Suppressor macrophage (primary cell): ENCODE data around the gene HTR3E.
"Not testable (repeated sequence)": the region's sequence is repeated elsewhere in the genome, so short reads cannot be mapped to it uniquely, and the experiment has no call there.

Source experiments
- DNase-seq, 4 experiments: peaks; one replicate each; pipeline ENCODE4 v3.0.0-alpha.2; 2020 to 2022

The HTR3E gene

DNA sequence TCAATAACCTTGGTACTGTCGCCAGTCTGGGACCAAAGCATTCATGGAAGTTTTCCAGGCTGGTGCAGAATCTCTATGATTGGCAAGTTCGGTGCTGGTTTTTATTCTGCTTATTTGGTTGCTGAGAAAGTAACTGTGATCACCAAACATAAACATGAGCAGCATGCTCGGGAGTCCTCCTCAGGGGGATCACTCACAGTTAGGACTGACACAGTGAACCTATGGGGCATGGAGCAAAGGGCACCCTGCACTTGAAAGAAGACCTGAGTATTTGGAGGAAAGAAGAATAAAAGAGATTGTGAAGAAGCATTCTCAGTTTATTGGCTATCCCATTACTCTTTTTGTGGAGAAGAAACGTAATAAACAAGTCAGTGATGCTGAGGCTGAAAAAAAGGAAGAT is 19.2 kb downstream of the HTR3E start:
- DNase-seq, result no peak

DNA sequence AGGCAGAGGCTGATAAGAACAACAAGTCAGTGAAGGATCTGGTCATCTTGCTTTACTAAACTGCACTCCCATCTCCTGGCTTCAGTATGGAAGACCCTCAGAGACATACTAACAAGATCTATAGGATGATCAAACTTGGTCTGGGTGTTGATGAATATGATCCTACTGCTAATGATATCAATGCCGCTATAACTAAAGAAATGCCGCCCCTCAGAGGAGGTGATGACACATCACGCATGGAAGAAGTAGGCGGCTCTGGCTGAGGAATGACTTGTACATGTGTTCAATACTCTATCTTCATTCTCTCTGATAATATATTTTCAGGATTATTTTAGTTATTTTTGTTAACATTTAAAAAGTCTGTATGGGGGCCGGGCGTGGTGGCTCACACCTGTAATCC is 20.8 kb downstream of the HTR3E start:
- no peak for DNase-seq

DNA sequence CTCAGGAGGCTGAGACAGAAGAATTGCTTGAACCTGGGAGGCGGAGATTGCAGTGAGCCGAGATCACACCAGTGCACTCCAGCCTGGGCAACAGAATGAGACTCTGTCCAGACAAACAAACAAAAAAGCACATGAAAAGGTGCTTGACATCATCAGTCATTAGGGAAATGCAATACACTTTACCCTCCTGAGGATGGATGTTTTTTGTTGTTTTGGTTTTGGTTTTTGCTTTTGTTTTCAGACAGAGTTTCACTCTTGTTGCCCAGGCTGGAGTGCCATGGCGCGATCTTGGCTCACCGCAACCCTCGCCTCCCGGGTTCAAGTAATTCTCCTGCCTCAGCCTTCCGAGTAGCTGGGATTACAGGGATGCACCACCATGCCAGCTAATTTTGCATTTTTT is 24.2 kb downstream of the HTR3E start:
- DNase-seq, result not testable (repeated sequence)

DNA sequence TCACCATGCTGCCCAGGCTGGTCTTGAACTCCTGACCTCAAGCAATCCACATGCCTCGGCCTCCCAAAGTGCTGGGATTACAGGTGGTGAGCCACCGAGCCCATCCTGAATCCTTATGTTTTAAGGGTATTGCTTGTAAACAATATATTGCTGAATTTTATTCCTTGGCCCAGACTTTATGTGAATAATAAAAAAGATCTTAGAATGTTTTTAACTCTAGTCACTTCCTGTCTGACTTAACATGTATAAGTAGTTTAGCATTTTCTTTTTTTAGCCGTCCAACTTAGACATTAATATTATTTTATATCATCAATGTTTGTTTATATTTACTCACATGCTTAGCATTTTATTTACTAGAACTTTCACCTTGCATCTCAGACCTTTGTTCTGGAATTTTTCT is 29.1 kb downstream of the HTR3E start:
- no peak for DNase-seq

DNA sequence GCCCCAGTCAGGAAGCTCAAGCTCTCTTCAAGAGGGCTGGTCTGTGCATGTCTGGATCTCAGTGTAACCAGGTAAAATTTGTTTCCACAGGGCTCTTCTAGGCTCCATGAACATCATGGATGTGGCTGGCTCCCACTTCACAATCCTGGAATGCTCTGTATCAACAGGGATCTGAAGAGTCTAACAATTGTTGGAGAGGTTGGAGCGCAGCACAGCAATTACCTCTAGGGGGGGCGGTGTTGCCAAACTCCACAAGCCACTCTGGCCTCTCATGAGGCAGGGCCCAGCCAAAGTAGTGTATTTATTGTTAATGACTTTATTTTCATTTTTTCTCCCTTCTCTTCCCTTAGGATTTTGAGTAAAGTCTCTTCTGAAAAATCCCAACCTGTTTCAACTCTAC is 32.1 kb downstream of the HTR3E start:
- peak; percentile 37 to 64 (median 44) for DNase-seq

DNA sequence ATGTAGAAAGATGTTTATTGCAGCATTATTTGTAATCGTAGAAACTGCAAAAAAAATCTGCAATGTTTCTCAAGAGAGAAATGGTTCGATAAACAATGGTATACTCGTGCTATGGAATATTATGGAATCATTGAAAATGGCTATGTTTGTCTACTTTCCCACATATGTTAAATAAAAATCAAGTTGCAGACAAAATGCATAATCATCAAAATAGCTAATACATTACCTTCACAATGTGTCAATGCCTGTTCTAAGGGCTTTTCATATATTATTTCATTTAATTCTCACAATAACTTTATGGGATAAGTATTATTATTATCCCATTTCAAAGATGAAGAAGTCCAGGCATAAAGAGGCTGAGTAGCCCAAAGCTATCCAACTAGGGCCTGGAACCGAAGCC is 36.1 kb downstream of the HTR3E start:
- DNase-seq, result no peak

DNA sequence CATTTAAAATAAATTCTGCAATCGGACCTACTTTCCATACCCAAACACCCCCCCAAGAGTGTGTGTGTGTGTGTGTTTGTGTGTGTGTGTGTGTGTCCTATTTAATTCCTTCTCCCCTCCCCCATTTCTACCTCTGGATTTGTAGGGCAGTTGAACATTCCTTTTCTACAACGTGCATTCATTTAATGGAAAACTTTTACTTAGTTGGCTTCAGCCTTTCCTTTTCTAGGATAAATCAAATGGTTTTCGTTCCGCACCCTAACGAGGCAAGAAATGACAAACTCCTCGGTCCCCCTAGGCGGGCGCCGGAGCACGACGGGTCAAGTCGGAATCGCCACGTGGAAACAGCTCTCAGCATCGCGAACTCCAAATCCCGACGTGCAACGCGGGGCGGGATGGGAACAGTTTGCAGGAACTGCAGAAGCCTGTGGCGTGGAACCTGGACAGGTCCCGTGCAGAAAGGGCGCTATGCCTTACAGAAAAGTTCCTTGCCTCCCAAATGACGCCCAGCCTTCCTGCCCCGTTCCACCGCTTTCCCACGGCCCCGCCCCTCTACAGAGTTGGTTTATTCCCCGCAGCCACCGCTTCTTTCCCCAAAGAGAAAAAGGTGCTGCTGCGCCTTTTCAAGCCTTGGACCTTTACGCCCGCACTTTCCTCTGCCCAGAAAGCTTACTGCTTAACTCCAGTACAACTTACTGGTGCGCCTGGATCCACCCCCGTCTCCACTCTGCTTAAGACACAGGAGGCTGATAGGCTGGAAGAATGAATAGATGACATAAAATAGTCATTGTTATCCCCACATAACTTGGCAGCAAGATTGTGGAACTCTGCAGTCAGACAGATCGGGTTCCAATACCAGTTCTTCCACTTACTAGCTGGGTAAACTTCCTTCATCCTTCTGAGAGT is 37.2 kb downstream of the HTR3E start:
- peak; percentile 83 to 91 (median 89) for DNase-seq

DNA sequence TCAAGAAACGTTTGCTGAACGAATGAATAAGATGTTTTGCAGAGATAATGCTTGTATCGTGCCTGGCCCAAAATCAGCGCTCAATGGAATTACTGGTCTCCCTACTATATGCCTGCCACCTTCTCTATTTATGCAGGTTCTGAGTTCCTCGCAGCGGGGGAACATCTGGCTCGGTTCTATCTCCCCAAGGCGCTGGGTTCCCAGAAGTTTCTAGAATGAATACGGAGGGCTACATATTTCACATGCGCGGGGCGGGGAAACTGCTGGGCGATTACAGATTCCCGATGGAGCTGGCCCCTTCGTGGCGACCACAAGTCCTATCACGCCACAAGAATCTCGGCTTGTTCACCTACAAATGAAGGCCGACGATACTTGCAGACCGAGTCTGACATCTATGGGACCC is 37.9 kb downstream of the HTR3E start:
- DNase-seq, result no peak

DNA sequence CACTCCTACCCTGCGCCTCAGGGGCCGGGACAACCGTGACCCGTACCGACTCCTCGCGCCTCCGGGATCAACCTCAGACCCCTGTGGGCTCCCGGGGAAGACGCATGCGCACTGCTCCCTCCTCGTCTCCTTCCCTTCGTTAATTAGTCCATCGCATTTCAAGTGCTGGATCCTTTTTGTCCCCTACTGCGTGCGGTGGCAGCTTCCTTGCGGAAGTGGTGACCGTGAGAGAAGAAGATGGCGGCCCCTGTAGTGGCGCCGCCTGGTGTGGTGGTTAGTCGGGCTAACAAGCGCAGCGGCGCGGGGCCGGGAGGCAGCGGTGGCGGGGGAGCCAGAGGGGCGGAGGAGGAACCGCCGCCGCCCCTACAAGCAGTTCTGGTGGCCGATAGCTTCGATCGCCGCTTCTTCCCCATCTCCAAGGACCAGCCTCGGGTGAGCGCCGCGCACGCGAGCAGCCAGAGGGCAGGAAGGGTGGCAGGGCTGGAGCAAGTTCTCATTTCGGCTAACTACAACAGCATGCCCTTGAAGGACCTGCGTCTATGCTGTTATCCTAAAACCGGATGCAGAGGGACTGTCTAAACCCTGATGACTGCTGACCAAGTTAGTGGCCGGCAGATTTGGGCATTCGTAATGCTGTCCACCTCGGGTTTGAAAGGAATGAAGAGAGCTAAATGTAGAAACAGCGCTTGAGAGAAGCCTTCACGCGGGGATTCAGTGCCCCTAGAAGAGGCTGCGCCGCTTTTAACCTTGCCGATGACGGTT is 38.5 kb downstream of the HTR3E start, which contains the start of gene EIF2B5:
TSS of gene EIF2B5 (plus strand) at position 210 of the 762 bp plus-strand sequence. CDS start at position 238, 28 bp downstream.
- DNase-seq, result peak; percentile 92 to 96 (median 96)

DNA sequence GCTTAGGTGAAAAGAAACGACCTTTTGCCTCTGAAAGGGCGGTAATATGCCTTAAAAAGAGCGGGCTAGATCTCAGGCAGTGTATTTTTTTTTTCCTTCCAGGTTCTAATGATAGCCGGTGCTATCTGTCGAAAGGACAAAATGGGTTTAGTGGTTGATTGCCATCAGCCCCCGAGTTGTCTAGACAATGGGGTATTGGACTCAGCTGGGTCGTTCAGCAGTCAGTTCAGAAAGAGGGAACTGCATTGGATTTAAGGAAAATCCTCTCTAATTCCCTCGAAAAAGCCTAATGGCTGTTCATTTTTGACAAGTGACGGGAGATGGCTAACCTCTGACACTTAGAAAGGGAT is 39.0 kb downstream of the HTR3E start:
- DNase-seq, result peak in 1 of 4 experiments; percentile 7

DNA sequence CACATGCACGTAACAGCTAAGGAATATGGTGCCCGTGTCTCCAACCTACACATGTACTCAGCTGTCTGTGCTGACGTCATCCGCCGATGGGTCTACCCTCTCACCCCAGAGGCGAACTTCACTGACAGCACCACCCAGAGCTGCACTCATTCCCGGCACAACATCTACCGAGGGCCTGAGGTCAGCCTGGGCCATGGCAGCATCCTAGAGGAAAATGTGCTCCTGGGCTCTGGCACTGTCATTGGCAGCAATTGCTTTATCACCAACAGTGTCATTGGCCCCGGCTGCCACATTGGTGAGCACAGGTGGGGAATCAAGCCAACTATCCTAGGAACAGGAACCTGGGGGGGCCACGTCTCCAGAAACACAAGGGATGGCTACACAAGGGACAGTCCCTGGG is 43.6 kb downstream of the HTR3E start:
- no peak for DNase-seq

DNA sequence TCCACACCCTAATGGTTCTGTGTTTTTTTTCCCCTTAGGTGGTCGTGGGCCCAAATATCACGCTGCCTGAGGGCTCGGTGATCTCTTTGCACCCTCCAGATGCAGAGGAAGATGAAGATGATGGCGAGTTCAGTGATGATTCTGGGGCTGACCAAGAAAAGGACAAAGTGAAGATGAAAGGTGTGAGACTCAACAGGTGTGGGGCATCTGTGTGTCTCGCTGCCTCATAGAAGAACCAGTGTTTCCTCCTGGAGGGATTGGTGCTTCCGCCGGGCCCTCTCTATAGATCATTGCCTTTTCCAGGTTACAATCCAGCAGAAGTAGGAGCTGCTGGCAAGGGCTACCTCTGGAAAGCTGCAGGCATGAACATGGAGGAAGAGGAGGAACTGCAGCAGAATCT is 45.3 kb downstream of the HTR3E start:
- DNase-seq, result no peak

DNA sequence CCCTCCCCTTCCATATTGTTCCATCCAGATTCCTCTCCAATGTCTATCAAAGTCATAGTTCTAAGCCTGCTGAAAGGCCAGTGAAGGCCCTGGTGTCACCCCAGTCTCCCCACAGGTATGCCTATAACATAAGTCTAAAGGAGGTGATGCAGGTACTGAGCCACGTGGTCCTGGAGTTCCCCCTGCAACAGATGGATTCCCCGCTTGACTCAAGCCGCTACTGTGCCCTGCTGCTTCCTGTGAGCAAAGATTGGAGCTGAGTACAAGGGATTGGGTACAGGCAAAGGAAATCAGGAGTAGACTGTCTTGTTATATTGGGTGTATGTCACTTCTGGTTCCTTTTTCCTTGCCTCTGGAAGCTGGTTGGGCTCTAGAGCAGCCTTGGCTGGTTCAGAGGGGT is 46.5 kb downstream of the HTR3E start:
- DNase-seq, result no peak

DNA sequence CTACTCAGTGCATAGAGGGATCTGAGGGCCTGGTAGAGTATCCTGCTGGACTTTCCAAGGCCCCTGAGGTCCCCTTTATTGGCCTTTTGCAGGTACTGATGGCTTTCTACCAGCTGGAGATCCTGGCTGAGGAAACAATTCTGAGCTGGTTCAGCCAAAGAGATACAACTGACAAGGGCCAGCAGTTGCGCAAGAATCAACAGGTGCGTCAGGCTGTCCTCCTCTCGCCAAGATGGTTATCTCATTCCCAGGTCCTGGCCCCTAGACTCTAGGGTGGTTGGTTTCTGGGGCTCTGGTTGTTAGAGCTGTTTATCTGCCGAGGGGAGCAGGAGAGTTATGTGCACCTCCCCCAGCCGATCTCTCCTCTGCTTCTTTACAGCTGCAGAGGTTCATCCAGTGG is 47.6 kb downstream of the HTR3E start:
- DNase-seq, result no peak

DNA sequence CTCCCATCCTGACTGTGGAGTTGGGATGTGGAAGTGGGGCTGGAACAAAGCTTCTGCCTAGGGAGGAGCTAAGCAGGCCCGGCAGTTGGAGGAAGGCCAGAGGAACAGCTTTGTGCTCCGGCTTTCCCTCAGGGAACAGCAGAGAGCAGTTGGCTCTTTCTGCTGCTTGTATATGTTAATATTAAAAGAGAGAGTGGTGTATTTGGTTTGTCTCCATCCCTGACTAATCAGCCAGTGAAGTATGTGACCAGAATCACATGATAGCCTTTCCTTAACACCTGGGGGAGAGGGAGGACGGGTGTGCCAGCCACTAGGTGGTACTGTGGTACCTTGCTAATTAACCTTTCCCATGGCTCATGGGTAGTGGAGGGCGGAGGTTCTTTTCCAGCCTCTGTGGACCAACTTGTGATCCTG is 48.3 kb downstream of the HTR3E start:
- peak in 2 of 4 experiments; percentile 9 to 38 for DNase-seq

DNA sequence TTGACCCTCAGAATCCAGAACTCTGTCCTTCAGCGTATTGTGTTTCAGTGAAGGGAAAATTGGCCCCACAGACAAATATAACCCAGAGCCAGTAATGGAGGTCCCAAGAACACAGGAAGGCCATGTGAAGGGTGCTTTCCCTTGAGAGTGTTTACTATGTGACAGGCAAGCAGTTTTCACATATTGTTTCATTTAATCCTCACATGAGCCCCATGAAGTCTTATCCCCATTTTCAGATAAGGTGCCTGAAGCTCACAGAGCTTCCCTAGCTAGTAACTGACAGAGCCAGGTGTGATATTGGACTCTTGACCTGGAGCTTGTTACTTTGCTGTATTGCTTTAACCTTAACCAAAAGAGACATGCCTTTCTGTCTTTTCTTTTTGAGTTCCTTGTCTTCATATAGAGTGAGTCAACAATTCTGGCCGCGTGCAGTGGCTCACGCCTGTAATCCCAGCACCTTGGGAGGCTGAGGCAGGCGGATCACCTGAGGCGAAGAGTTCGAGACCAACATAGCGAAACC is 48.9 kb downstream of the HTR3E start:
- DNase-seq, result no peak

DNA sequence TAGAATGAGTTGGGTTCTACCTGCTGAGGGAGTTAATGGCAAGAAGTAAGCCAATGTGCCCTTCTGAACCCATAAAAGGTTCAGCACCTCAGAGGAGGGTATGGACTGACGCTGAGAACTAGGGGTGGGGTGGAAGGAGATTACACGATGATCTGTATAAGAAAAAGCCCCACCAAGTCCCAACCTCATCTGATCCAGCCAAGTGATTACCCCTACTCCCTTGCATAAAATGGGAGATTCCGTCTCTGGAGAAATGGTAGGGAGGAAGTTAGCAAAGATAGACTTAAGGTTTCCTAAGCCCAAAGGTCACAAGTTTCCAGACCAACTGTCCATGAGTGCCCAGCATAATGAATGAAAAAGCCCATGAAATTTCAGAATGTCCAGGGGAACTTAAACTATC is 51.2 kb downstream of the HTR3E start:
- DNase-seq, result peak; percentile 11 to 61 (median 52)

DNA sequence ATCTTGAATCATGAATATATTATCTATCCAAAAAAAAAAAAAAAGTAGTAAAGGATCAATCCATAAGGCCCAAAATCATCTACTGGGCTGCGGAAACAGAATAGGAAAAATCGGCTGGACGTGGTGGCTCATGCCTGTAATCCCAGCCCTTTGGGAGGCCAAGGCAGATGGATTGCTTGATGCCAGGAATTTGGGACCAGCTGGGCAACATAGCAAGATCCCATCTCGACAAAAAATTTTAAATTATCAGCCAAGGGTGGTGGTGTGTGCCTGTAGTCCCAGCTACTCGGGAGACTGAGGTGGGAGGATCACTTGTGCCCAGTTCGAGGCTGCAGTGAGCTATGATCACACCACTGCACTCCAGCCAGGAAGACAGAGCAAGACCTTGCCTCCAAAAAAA is 52.3 kb downstream of the HTR3E start:
- no peak for DNase-seq

DNA sequence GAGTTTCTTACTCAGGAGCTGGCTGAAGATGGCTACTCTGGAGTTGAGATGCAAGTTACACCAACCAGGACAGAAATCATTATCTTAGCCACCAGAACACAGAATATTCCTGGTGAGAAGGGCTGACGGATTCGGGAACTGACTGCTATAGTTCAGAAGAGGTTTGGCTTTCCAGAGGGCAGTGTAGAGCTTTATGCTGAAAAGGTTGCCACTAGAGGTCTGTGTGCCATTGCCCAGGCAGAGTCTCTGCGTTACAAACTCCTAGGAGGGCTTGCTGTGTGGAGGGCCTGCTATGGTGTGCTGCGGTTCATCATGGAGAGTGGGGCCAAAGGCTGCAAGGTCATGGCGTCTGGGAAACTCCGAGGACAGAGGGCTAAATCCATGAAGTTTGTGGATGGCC is 52.9 kb downstream of the HTR3E start:
- DNase-seq, result not testable (repeated sequence)

DNA sequence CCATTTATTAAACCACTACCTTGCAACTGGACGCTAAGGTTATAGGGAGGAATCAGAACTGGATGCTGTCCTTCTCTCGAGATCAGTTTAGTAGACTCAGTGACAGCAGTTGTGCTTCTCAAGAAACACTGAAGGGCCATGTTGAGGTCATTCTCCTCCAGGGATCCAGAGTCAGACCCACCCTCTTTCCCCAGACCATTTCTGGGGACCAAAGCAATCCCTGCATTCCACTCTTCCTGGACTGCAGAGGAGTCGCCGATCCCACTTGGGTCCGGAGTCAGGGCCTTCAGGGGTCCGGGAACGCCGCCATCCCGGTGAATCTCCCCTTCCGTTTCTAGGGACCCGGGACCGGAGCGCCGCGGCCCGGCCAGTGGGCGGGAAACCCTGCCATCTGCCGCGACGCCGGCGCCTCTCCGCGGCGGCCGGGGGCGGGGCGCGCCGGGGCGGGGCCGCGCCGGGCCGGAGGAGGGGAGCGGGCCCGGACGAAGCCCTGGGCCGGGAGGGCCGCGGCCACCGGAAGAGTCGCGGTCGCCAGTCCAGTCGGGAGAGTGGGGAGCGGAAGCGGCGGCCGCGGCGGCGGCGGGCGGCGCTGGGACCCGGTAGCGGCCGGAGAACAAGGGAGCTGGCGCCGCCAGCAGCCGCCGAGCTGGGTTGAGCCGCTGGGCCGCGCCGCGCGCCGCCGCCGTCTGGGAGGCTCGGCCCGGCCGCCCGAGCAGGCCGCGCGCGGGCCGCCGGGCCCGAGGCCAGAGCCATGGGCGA is 58.2 kb downstream of the HTR3E start, which contains the start of gene DVL3:
TSS of gene DVL3 (plus strand) at position 493 of the 759 bp plus-strand sequence. CDS start at position 752, 259 bp downstream.
- peak; percentile 57 to 92 (median 81) for DNase-seq

DNA sequence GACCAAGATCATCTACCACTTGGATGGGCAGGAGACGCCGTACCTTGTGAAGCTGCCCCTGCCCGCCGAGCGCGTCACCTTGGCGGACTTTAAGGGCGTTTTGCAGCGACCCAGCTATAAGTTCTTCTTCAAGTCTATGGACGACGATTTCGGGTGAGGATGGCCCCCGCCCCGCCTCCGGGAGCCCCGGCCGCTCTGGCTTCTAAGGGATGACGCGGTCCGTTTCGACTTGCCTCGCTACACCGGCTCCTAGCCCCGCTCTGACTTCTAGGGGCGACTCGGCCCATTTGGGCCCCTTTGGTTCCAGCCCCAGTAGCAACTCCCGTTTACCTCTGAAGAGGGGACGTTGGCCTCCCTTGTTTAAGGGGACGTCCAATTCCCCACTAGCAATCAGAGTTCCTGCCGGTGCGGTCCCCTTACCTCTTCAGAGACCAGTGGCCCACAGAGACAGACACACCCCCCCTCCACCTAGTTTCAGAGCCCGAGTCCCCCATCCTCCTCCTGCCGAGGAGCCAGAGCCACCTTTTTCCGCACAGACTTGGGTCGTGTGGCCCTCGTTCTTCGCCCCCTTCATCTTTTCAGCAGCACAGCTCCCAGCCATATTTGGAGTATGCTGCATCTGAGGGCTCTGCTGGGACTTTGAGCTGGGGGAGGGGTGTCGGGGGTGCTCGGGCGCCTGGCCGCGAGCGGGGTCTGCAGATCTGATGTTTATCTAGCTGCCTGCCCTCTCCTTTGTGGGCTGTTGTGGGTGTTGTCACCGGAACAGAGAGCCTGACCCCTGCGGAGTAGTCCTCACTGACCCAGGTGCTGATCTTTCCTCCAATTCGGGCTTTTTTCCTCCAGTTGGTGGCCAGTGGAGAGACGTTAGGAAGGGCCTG is 59.0 kb downstream of the HTR3E start:
- peak in 2 of 4 experiments; percentile 48 to 61 for DNase-seq
